Neural cell (in vitro differentiated cells): ENCODE measurements around the gene C17orf78. TPM values are rescaled to one million over a fixed set of nuclear protein-coding genes. Genes with fewer than 3 reads are reported as not detected.

Experiments used
- H2AFZ ChIP-seq: fragments of 200-600, 300-800 bp; sonication (generic), shearing (Covaris generic); 2 replicates; pipeline ENCODE4 v1.6.0; 2014; ENCODE audit warnings: low read depth, mild to moderate bottlenecking, antibody characterized with exemption, low read length, moderate library complexity
- H3F3A ChIP-seq: fragments of 200-600 bp; shearing (Covaris generic); 2 replicates; pipeline ENCODE4 v1.6.1; 2016; ENCODE audit warnings: mild to moderate bottlenecking, moderate library complexity, mixed read lengths, antibody characterized with exemption, low read length; ENCODE audit not compliant: insufficient read depth, poor library complexity, severe bottlenecking
- H3K27ac ChIP-seq: fragments of 200-600, 300-800 bp; sonication (generic), shearing (Covaris generic); 2 replicates; pipeline ENCODE4 v1.5.1; 2014; ENCODE audit warnings: mild to moderate bottlenecking, low read length, moderate library complexity
- H3K27me3 ChIP-seq: fragments of 300-800, 200-600 bp; sonication (generic), shearing (Covaris generic); 2 replicates; pipeline ENCODE4 v1.6.0; 2014; ENCODE audit warnings: mild to moderate bottlenecking, low read depth, low read length, moderate library complexity; ENCODE audit not compliant: insufficient read depth
- H3K36me3 ChIP-seq: fragments of 300-800, 200-600 bp; sonication (generic), shearing (Covaris generic); 2 replicates; pipeline ENCODE4 v1.5.1; 2014; ENCODE audit warnings: mild to moderate bottlenecking, antibody characterized with exemption, low read length, moderate library complexity; ENCODE audit not compliant: insufficient read depth
- H3K4me2 ChIP-seq: fragments of 300-800, 200-600 bp; sonication (generic), shearing (Covaris generic); 2 replicates; pipeline ENCODE4 v1.6.0; 2014; ENCODE audit warnings: mild to moderate bottlenecking, low read length
- H3K4me3 ChIP-seq: fragments of 300-800, 200-600 bp; sonication (generic), shearing (Covaris generic); 2 replicates; pipeline ENCODE4 v1.5.1; 2014; ENCODE audit warnings: mild to moderate bottlenecking, low read length, moderate library complexity
- H3K79me2 ChIP-seq: fragments of 200-600 bp; shearing (Covaris generic); replicated peaks from 2 replicates; pipeline ENCODE4 v1.6.0; 2014; ENCODE audit warnings: mild to moderate bottlenecking, low read length, moderate library complexity; ENCODE audit not compliant: insufficient read depth
- H3K9ac ChIP-seq: fragments of 300-800, 200-600 bp; sonication (generic), shearing (Covaris generic); 2 replicates; pipeline ENCODE4 v1.6.1; 2016; ENCODE audit warnings: mild to moderate bottlenecking, low read length, mixed read lengths
- H3K9me2 ChIP-seq: fragments of 200-600 bp; shearing (Covaris generic); 2 replicates; pipeline ENCODE4 v1.6.1; 2016; ENCODE audit warnings: mild to moderate bottlenecking, low read length, mixed read lengths; ENCODE audit not compliant: insufficient read depth
- H3K9me3 ChIP-seq: fragments of 200-600, 300-800 bp; sonication (generic), shearing (Covaris generic); 2 replicates; pipeline ENCODE4 v1.6.1; 2016; ENCODE audit warnings: mild to moderate bottlenecking, mixed run types, low read length, moderate library complexity, mixed read lengths
- H4K20me1 ChIP-seq: fragments of 200-600 bp; shearing (Covaris generic); 2 replicates; pipeline ENCODE4 v1.6.1; 2016; ENCODE audit warnings: mild to moderate bottlenecking, mixed run types; ENCODE audit not compliant: insufficient read depth
- CTCF ChIP-seq: fragments of 450-650 bp; IDR thresholded peaks from 2 replicates; pipeline ENCODE4 v1.5.1; 2014; ENCODE audit warnings: antibody characterized with exemption, mild to moderate bottlenecking, moderate library complexity; ENCODE audit not compliant: poor library complexity, severe bottlenecking
- EP300 ChIP-seq: fragments of 450-650 bp; conservative IDR thresholded peaks from 2 replicates; pipeline ENCODE4 v1.6.1; 2014; ENCODE audit warnings: antibody characterized with exemption, mild to moderate bottlenecking, moderate library complexity; ENCODE audit not compliant: poor library complexity, severe bottlenecking
- EZH2 ChIP-seq: fragments of 200-600, 300-800 bp; shearing (Covaris generic), sonication (generic); IDR thresholded peaks from 2 replicates; pipeline ENCODE4 v1.6.1; 2014; ENCODE audit warnings: antibody characterized with exemption, low read length, borderline replicate concordance, mild to moderate bottlenecking; ENCODE audit not compliant: insufficient read depth, poor library complexity, severe bottlenecking
- MXI1 ChIP-seq: fragments of 450-650 bp; conservative IDR thresholded peaks from 2 replicates; pipeline ENCODE4 v1.6.1; 2014; ENCODE audit warnings: antibody characterized with exemption, mild to moderate bottlenecking; ENCODE audit not compliant: poor library complexity, severe bottlenecking
- POLR2AphosphoS5 ChIP-seq: IDR thresholded peaks from 2 replicates; pipeline ENCODE4 v1.6.1; 2012
- RAD21 ChIP-seq: fragments of 450-650 bp; conservative IDR thresholded peaks from 2 replicates; pipeline ENCODE4 v1.6.1; 2014; ENCODE audit warnings: antibody characterized with exemption, mild to moderate bottlenecking, moderate library complexity
- REST ChIP-seq: IDR thresholded peaks from 2 replicates; pipeline ENCODE4 v1.6.1; 2012; ENCODE audit warnings: borderline replicate concordance
- SMC3 ChIP-seq: fragments of 450-650 bp; conservative IDR thresholded peaks from 2 replicates; pipeline ENCODE4 v1.6.1; 2014; ENCODE audit warnings: antibody characterized with exemption, mild to moderate bottlenecking, moderate library complexity; ENCODE audit not compliant: poor library complexity
- TAF1 ChIP-seq: IDR thresholded peaks from 2 replicates; pipeline ENCODE4 v1.6.1; 2012; ENCODE audit warnings: low read depth
- polyA plus RNA-seq: library from polyadenylated mRNA; depleted of rRNA; stranded (reverse); fragments of >200 nt; gene quantifications from 2 replicates; pipeline ENCODE4 v1.2.3, GENCODE V29; 2014

Gene C17orf78
- polyA plus RNA-seq, 1 donor from 2014 or later: not detected

GRCh38 chr17:37361543-37361942, 14.2 kb upstream of the C17orf78 start:
- no peaks in the 10 kb centered on the region for H4K20me1 ChIP-seq
- H3K9ac ChIP-seq: no peak overlapping the region
- no peaks in the 10 kb centered on the region for H3K9me3 ChIP-seq
- TF ChIP-seq RAD21: no peak
- no peak for TF ChIP-seq CTCF
- TF ChIP-seq POLR2AphosphoS5: no peak
- TF ChIP-seq EZH2: no peak
- no peak for TF ChIP-seq EP300
- no peaks in the 10 kb centered on the region for H3K36me3 ChIP-seq
- H3K4me2 ChIP-seq: no peak overlapping the region
- no peaks in the 10 kb centered on the region for H3K27me3 ChIP-seq
- H2AFZ ChIP-seq: no peak overlapping the region
- no peak overlapping the region for H3K4me3 ChIP-seq
- no peak overlapping the region for H3K27ac ChIP-seq
- H3K79me2 ChIP-seq: peaks cover 3% of the 10 kb centered on the region
- no peaks in the 10 kb centered on the region for H3F3A ChIP-seq
- H3K9me2 ChIP-seq: no peaks in the 10 kb centered on the region

- H3K4me2 ChIP-seq: no peak overlapping the region
- H3F3A ChIP-seq: no peaks in the 10 kb centered on the region
- H3K9ac ChIP-seq: no peak overlapping the region
- H3K27me3 ChIP-seq: no peaks in the 10 kb centered on the region
- H3K9me2 ChIP-seq: no peaks in the 10 kb centered on the region
- H3K27ac ChIP-seq: no peak overlapping the region
- TF ChIP-seq POLR2AphosphoS5 (no peak), REST (no peak), MXI1 (no peak), EP300 (no peak), TAF1 (no peak)
- H4K20me1 ChIP-seq: no peaks in the 10 kb centered on the region
- H2AFZ ChIP-seq: no peak overlapping the region
- no peaks in the 10 kb centered on the region for H3K36me3 ChIP-seq
- no peaks in the 10 kb centered on the region for H3K79me2 ChIP-seq
- no peaks in the 10 kb centered on the region for H3K9me3 ChIP-seq
- H3K4me3 ChIP-seq: no peak overlapping the region
Measured at GRCh38 chr17:37365589-37365988, 10.2 kb upstream of the C17orf78 start.

- no peak overlapping the region for H3K27ac ChIP-seq
- no peaks in the 10 kb centered on the region for H3K9me2 ChIP-seq
- no peaks in the 10 kb centered on the region for H3K27me3 ChIP-seq
- H3K79me2 ChIP-seq: no peaks in the 10 kb centered on the region
- no peak overlapping the region for H3K4me2 ChIP-seq
- no peak overlapping the region for H3K9ac ChIP-seq
- no peak for TF ChIP-seq MXI1
- TF ChIP-seq SMC3: no peak
- TF ChIP-seq RAD21: no peak
- H3F3A ChIP-seq: no peaks in the 10 kb centered on the region
- no peaks in the 10 kb centered on the region for H4K20me1 ChIP-seq
- no peak overlapping the region for H2AFZ ChIP-seq
- no peaks in the 10 kb centered on the region for H3K9me3 ChIP-seq
- no peaks in the 10 kb centered on the region for H3K36me3 ChIP-seq
- no peak overlapping the region for H3K4me3 ChIP-seq
Measured at GRCh38 chr17:37368577-37368976, 7.2 kb upstream of the C17orf78 start.
